Activated naive CD4-positive, alpha-beta T cell treated with anti-CD3 and anti-CD28 coated beads for 36 hours (primary cell): ENCODE results near the gene FANK1. TPM values are rescaled to one million over a fixed set of nuclear protein-coding genes. Genes with fewer than 3 reads are reported as not detected.
A peak's percentile ranks its signal among the peaks of the same experiment; 100 is the strongest.
"Not testable (repeated sequence)": the region's sequence is repeated elsewhere in the genome, so short reads cannot be mapped to it uniquely, and the experiment has no call there.

Experiments used
- CTCF ChIA-PET: fragments of 350-600 bp; sonication (Branson Sonifier 250); formaldehyde crosslinking; loops from one replicate; lab custom pipeline; 2021; ENCODE audit warnings: antibody characterized with exemption; lab: Charles Lee
- DNase-seq: peaks from one replicate; pipeline ENCODE4 v3.0.0-alpha.2; 2020
- H3K27ac Mint-ChIP-seq: one replicate; pipeline ENCODE4 v1.8.0; 2021; ENCODE audit warnings: mild to moderate bottlenecking, mixed read lengths
- H3K27me3 Mint-ChIP-seq: one replicate; pipeline ENCODE4 v1.8.0; 2021; ENCODE audit warnings: low read depth, mixed read lengths
- H3K36me3 Mint-ChIP-seq: one replicate; pipeline ENCODE4 v1.8.0; 2021; ENCODE audit warnings: low read depth, mixed read lengths
- H3K4me1 Mint-ChIP-seq: one replicate; pipeline ENCODE4 v1.8.0; 2021; ENCODE audit warnings: low read depth, mixed read lengths
- H3K4me3 Mint-ChIP-seq: one replicate; pipeline ENCODE4 v1.8.0; 2021; ENCODE audit warnings: mild to moderate bottlenecking, moderate library complexity, mixed read lengths
- H3K9me3 Mint-ChIP-seq: one replicate; pipeline ENCODE4 v1.8.0; 2021; ENCODE audit warnings: mixed read lengths
- intact Hi-C: fragments of 100-400 bp; cut with micrococcal nuclease; formaldehyde crosslinking; loops from one replicate; pipeline ENCODE4 v1.15.1; 2023
- total RNA-seq, 2 experiments: library from RNA; stranded (reverse); gene quantifications; one replicate each; pipeline ENCODE4 v1.2.3, GENCODE V29; 2021

Gene FANK1
- under 1 TPM; 0.38 to 0.52 TPM for total RNA-seq

GRCh38 chr10:125896088-125896934 is at the start of gene FANK1:
Gene FANK1 (plus strand): TSS chr10:125896564. CDS start chr10:125896643, 79 bp downstream.
- peak; percentile 86 for DNase-seq
- H3K4me1 Mint-ChIP-seq: peaks cover 11% of the 10 kb centered on the region
- intact Hi-C loops: loop anchor here (1.0 to 10.0 kb wide), 3 partner anchors 73 to 1398 kb away; partner anchors contain the start of genes BCCIP, EDRF1 and UROS
- H3K9me3 Mint-ChIP-seq, H3K27me3 Mint-ChIP-seq, H3K36me3 Mint-ChIP-seq, CTCF ChIA-PET: not testable (repeated sequence)
- peak within 1 kb of the TSS; percentile 63 for H3K27ac Mint-ChIP-seq
- peak within 1 kb of the TSS; percentile 80 for H3K4me3 Mint-ChIP-seq

- intact Hi-C loops: no loop called here
- DNase-seq: no peak
- Mint-ChIP-seq H3K4me3 (no peak overlapping the region), H3K4me1 (no peaks in the 10 kb centered on the region), H3K9me3 (no peaks in the 10 kb centered on the region), H3K27ac (peak overlapping the region; percentile 24), H3K36me3 (peaks cover 11% of the 10 kb centered on the region), H3K27me3 (no peaks in the 10 kb centered on the region)
- CTCF ChIA-PET: interaction anchor here (0.5 kb wide), 1 partner anchor 76 kb away, joined by 3 read pairs; no protein-coding TSS in a partner anchor
These were observed 49.5 kb upstream of the FANK1 start for GRCh38 chr10:125846894-125847293.

- DNase-seq: no peak
- no peaks in the 10 kb centered on the region for H3K9me3 Mint-ChIP-seq
- H3K27me3 Mint-ChIP-seq: no peaks in the 10 kb centered on the region
- no peak overlapping the region for H3K27ac Mint-ChIP-seq
- intact Hi-C loops: no loop called here
- peaks cover 16% of the 10 kb centered on the region for H3K36me3 Mint-ChIP-seq
- CTCF ChIA-PET: no interaction called here
- H3K4me1 Mint-ChIP-seq: no peaks in the 10 kb centered on the region
- no peak overlapping the region for H3K4me3 Mint-ChIP-seq
These were observed 48.0 kb upstream of the FANK1 start for GRCh38 chr10:125848371-125848770.

GRCh38 chr10:125848857-125849256 is 47.5 kb upstream of the FANK1 start:
- CTCF ChIA-PET: no interaction called here
- Mint-ChIP-seq H3K27me3 (no peaks in the 10 kb centered on the region), H3K36me3 (peaks cover 21% of the 10 kb centered on the region), H3K4me1 (no peaks in the 10 kb centered on the region), H3K9me3 (no peaks in the 10 kb centered on the region), H3K4me3 (no peak overlapping the region), H3K27ac (no peak overlapping the region)
- DNase-seq: no peak
- intact Hi-C loops: no loop called here

GRCh38 chr10:125849448-125849847 is 46.9 kb upstream of the FANK1 start:
- DNase-seq: no peak
- Mint-ChIP-seq H3K4me1 (no peaks in the 10 kb centered on the region), H3K9me3 (no peaks in the 10 kb centered on the region), H3K36me3 (peaks cover 22% of the 10 kb centered on the region), H3K4me3 (no peak overlapping the region), H3K27ac (no peak overlapping the region), H3K27me3 (no peaks in the 10 kb centered on the region)
- CTCF ChIA-PET: no interaction called here
- intact Hi-C loops: no loop called here

- peaks cover 22% of the 10 kb centered on the region for H3K36me3 Mint-ChIP-seq
- H3K4me1 Mint-ChIP-seq: no peaks in the 10 kb centered on the region
- CTCF ChIA-PET: interaction anchor here (0.6 kb wide), 1 partner anchor 31 kb away, joined by 3 read pairs; no protein-coding TSS in a partner anchor
- intact Hi-C loops: no loop called here
- no peaks in the 10 kb centered on the region for H3K27me3 Mint-ChIP-seq
- H3K4me3 Mint-ChIP-seq: no peak overlapping the region
- no peak for DNase-seq
- no peaks in the 10 kb centered on the region for H3K9me3 Mint-ChIP-seq
- no peak overlapping the region for H3K27ac Mint-ChIP-seq
These were observed 45.3 kb upstream of the FANK1 start for GRCh38 chr10:125850766-125851731.

GRCh38 chr10:125852487-125852886 is 43.9 kb upstream of the FANK1 start:
- Mint-ChIP-seq H3K9me3 (no peaks in the 10 kb centered on the region), H3K27me3 (no peaks in the 10 kb centered on the region), H3K27ac (no peak overlapping the region), H3K4me1 (no peaks in the 10 kb centered on the region), H3K36me3 (peaks cover 21% of the 10 kb centered on the region), H3K4me3 (no peak overlapping the region)
- intact Hi-C loops: no loop called here
- DNase-seq: no peak
- CTCF ChIA-PET: no interaction called here

- no peaks in the 10 kb centered on the region for H3K9me3 Mint-ChIP-seq
- no peaks in the 10 kb centered on the region for H3K27me3 Mint-ChIP-seq
- CTCF ChIA-PET: no interaction called here
- intact Hi-C loops: no loop called here
- H3K36me3 Mint-ChIP-seq: peaks cover 12% of the 10 kb centered on the region
- no peaks in the 10 kb centered on the region for H3K4me1 Mint-ChIP-seq
- no peak overlapping the region for H3K27ac Mint-ChIP-seq
- no peak for DNase-seq
- no peak overlapping the region for H3K4me3 Mint-ChIP-seq
These were observed 39.1 kb upstream of the FANK1 start for GRCh38 chr10:125857185-125857760.

GRCh38 chr10:125859128-125859817 is 37.1 kb upstream of the FANK1 start:
- H3K9me3 Mint-ChIP-seq: no peaks in the 10 kb centered on the region
- CTCF ChIA-PET: interaction anchor here (1.1 kb wide), 1 partner anchor 227 kb away, joined by 3 read pairs; no protein-coding TSS in a partner anchor
- intact Hi-C loops: no loop called here
- no peaks in the 10 kb centered on the region for H3K27me3 Mint-ChIP-seq
- no peak overlapping the region for H3K4me3 Mint-ChIP-seq
- no peaks in the 10 kb centered on the region for H3K4me1 Mint-ChIP-seq
- no peak overlapping the region for H3K27ac Mint-ChIP-seq
- no peaks in the 10 kb centered on the region for H3K36me3 Mint-ChIP-seq
- no peak for DNase-seq

- H3K4me1 Mint-ChIP-seq: no peaks in the 10 kb centered on the region
- intact Hi-C loops: no loop called here
These were observed 31.2 kb upstream of the FANK1 start for GRCh38 chr10:125865120-125865519.

GRCh38 chr10:125866421-125867029 is 29.8 kb upstream of the FANK1 start:
- H3K27ac Mint-ChIP-seq: no peak overlapping the region
- CTCF ChIA-PET: interaction anchor here (0.6 to 0.7 kb wide), 2 partner anchors 501 to 777 kb away, joined by 3 read pairs; no protein-coding TSS in a partner anchor
- H3K27me3 Mint-ChIP-seq: no peaks in the 10 kb centered on the region

More at GRCh38 chr10:125865120-125865519, 31.2 kb upstream of the FANK1 start:
- no peaks in the 10 kb centered on the region for H3K9me3 Mint-ChIP-seq
- no peak overlapping the region for H3K27ac Mint-ChIP-seq
- DNase-seq: no peak
- CTCF ChIA-PET: no interaction called here
- H3K27me3 Mint-ChIP-seq: no peaks in the 10 kb centered on the region
- H3K36me3 Mint-ChIP-seq: peaks cover 4% of the 10 kb centered on the region
- no peak overlapping the region for H3K4me3 Mint-ChIP-seq

More at GRCh38 chr10:125866421-125867029, 29.8 kb upstream of the FANK1 start:
- intact Hi-C loops: no loop called here
- Mint-ChIP-seq H3K9me3 (no peaks in the 10 kb centered on the region), H3K4me3 (no peak overlapping the region), H3K4me1 (no peaks in the 10 kb centered on the region), H3K36me3 (peaks cover 4% of the 10 kb centered on the region)
- DNase-seq: no peak
